ENCODE measurements around the gene NAP1L5. TPM values are rescaled to one million over a fixed set of nuclear protein-coding genes. Genes with fewer than 3 reads are reported as not detected.

The NAP1L5 gene
- total and polyA plus RNA-seq, 2 of the 13 experiments (the other 11 are each of a cell fraction or from before 2014, with no cell fraction given): 1.3 to 1.6 TPM

GRCh38 chr4:88709989-88710388 lies 12.4 kb upstream of the NAP1L5 start:
- H3K4me3 ChIP-seq (replicated peaks in 1 of 3; ENCODE audit: insufficient read depth in 1 of 3, low read depth in 2 of 3, low read length in 3 of 3): no peak overlapping the region
- no peak for ATAC-seq
- FAIRE-seq: no peak
- no peak for DNase-seq (ENCODE audit: low spot score)
- no peak overlapping the region for H3K4me2 ChIP-seq (ENCODE audit: low read depth, low read length)
- H3K36me3 ChIP-seq (replicated peaks in 1 of 2; ENCODE audit: control insufficient read depth in 1 of 2, insufficient read depth in 2 of 2, low read length in 2 of 2): no peaks in the 10 kb centered on the region
- no peaks in the 10 kb centered on the region for H3K27me3 ChIP-seq (ENCODE audit: control insufficient read depth in 1 of 2, insufficient read depth in 2 of 2, low read length in 2 of 2)
- in situ Hi-C loops (cut with HindIII; ENCODE audit: extremely low pct_ligation_motif_present, low pct_unique_long_range_greater_than_20kb): loop anchor here (5.0 to 10.0 kb wide), 2 partner anchors 82 to 315 kb away; no protein-coding TSS in a partner anchor
- intact Hi-C loops (cut with micrococcal nuclease; ENCODE audit: unreplicated experiment): no loop called here
- H3K4me1 ChIP-seq (ENCODE audit: insufficient read depth, low read length): no peaks in the 10 kb centered on the region
- 96% methylated on average over 1 of the region's 1 CpG for WGBS (ENCODE audit: low lambda C conversion rate)
- H4K20me1 ChIP-seq (ENCODE audit: insufficient read depth, low read length): no peaks in the 10 kb centered on the region
- no TSS peak for BruUV-seq (replicated peaks)
- H3K9me3 ChIP-seq (ENCODE audit: low read length): no peaks in the 10 kb centered on the region
- no peak overlapping the region for H3K9ac ChIP-seq (ENCODE audit: insufficient read depth, low read depth, low read length)
- no peaks in the 10 kb centered on the region for H3K79me2 ChIP-seq (ENCODE audit: insufficient read depth, low read length)
- H2AFZ ChIP-seq (ENCODE audit: low read length): no peak overlapping the region
- H3K27ac ChIP-seq (ENCODE audit: extremely low read length, insufficient read depth, low read length): no peak overlapping the region
- ChIA-PET CTCF (ENCODE audit: low intra/inter-chr PET ratio, low total read pairs) (no interaction called here), POLR2A (no interaction called here)
- TF ChIP-seq ZNF343 (CRISPR knock-in tag; IDR thresholded peaks at IDR 0.05): no peak
- TF ChIP-seq NFE2L1 (CRISPR knock-in tag; IDR thresholded peaks at IDR 0.05; ENCODE audit: borderline replicate concordance): no peak
- TF ChIP-seq TRIM22 (IDR thresholded peaks at IDR 0.05): no peak
- no peak for TF ChIP-seq GTF3A (CRISPR knock-in tag; conservative IDR thresholded peaks at IDR 0.05)
- TF ChIP-seq CREB3 (CRISPR knock-in tag; IDR thresholded peaks at IDR 0.05): no peak
- TF ChIP-seq KDM4B (CRISPR knock-in tag; IDR thresholded peaks at IDR 0.05): no peak
- no peak for TF ChIP-seq BCLAF1 (IDR thresholded peaks at IDR 0.05)
- TF ChIP-seq ZNF580 (CRISPR knock-in tag; IDR thresholded peaks at IDR 0.05; ENCODE audit: borderline replicate concordance, low read depth): no peak
- no peak for TF ChIP-seq SMAD9 (CRISPR knock-in tag; IDR thresholded peaks at IDR 0.05)
- no peak for TF ChIP-seq SMAD3 (CRISPR knock-in tag; IDR thresholded peaks at IDR 0.05)
- no peak for TF ChIP-seq ZNF720 (CRISPR knock-in tag; IDR thresholded peaks at IDR 0.05)
- TF ChIP-seq KLF6 (CRISPR knock-in tag; IDR thresholded peaks at IDR 0.05): no peak

Measured in HepG2 (cell line).